ENCODE results near the gene AFMID. TPM values are rescaled to one million over a fixed set of nuclear protein-coding genes. Genes with fewer than 3 reads are reported as not detected.

Gene AFMID
- total RNA-seq, 4 donors from 2014 or later: 21.3 to 36.9 (median 33.5) TPM

GRCh38 chr17:78147315-78147998 is 39.7 kb upstream of the AFMID start:
- 77 to 79% methylated on average over 8 of the region's 8 CpGs for WGBS, 2 donors
- TF ChIP-seq POLR2A (IDR thresholded peaks at IDR 0.05): no peak
- TF ChIP-seq, protein P1, sequence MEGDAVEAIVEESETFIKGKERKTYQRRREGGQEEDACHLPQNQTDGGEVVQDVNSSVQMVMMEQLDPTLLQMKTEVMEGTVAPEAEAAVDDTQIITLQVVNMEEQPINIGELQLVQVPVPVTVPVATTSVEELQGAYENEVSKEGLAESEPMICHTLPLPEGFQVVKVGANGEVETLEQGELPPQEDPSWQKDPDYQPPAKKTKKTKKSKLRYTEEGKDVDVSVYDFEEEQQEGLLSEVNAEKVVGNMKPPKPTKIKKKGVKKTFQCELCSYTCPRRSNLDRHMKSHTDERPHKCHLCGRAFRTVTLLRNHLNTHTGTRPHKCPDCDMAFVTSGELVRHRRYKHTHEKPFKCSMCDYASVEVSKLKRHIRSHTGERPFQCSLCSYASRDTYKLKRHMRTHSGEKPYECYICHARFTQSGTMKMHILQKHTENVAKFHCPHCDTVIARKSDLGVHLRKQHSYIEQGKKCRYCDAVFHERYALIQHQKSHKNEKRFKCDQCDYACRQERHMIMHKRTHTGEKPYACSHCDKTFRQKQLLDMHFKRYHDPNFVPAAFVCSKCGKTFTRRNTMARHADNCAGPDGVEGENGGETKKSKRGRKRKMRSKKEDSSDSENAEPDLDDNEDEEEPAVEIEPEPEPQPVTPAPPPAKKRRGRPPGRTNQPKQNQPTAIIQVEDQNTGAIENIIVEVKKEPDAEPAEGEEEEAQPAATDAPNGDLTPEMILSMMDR (IDR thresholded peaks at IDR 0.05): no peak
- no peaks in the 10 kb centered on the region for H3K36me3 ChIP-seq
- intact Hi-C loops (cut with DNase I): no loop called here
- peaks cover 20 to 23% of the 10 kb centered on the region in 2 donors for H3K4me1 ChIP-seq
- no peak for DNase-seq
- H3K4me3 ChIP-seq (replicated peaks in 1 of 3): no peak overlapping the region
- no peaks in the 10 kb centered on the region for H3K27me3 ChIP-seq
- no peak overlapping the region for H3K27ac ChIP-seq
- H3K9me3 ChIP-seq: no peaks in the 10 kb centered on the region

GRCh38 chr17:78148286-78149016 is 38.7 kb upstream of the AFMID start:
- intact Hi-C loops (cut with DNase I): no loop called here
- H3K4me3 ChIP-seq (replicated peaks in 1 of 3): no peak overlapping the region
- no peaks in the 10 kb centered on the region for H3K36me3 ChIP-seq
- TF ChIP-seq, protein P1 (IDR thresholded peaks at IDR 0.05): no peak
- TF ChIP-seq POLR2A (IDR thresholded peaks at IDR 0.05): no peak
- WGBS, 2 donors: 75 to 79% methylated on average over 14 of the region's 14 CpGs
- H3K9me3 ChIP-seq: no peaks in the 10 kb centered on the region
- DNase-seq: no peak
- H3K27ac ChIP-seq: no peak overlapping the region
- no peaks in the 10 kb centered on the region for H3K27me3 ChIP-seq
- peaks cover 20% of the 10 kb centered on the region in 2 donors for H3K4me1 ChIP-seq

GRCh38 chr17:78151514-78152008 is 35.6 kb upstream of the AFMID start:
- H3K27ac ChIP-seq: no peak overlapping the region
- no peak for TF ChIP-seq POLR2A (IDR thresholded peaks at IDR 0.05)
- TF ChIP-seq, protein P1 (IDR thresholded peaks at IDR 0.05): no peak
- WGBS, 2 donors: 59 to 61% methylated on average over 7 of the region's 7 CpGs

DNA sequence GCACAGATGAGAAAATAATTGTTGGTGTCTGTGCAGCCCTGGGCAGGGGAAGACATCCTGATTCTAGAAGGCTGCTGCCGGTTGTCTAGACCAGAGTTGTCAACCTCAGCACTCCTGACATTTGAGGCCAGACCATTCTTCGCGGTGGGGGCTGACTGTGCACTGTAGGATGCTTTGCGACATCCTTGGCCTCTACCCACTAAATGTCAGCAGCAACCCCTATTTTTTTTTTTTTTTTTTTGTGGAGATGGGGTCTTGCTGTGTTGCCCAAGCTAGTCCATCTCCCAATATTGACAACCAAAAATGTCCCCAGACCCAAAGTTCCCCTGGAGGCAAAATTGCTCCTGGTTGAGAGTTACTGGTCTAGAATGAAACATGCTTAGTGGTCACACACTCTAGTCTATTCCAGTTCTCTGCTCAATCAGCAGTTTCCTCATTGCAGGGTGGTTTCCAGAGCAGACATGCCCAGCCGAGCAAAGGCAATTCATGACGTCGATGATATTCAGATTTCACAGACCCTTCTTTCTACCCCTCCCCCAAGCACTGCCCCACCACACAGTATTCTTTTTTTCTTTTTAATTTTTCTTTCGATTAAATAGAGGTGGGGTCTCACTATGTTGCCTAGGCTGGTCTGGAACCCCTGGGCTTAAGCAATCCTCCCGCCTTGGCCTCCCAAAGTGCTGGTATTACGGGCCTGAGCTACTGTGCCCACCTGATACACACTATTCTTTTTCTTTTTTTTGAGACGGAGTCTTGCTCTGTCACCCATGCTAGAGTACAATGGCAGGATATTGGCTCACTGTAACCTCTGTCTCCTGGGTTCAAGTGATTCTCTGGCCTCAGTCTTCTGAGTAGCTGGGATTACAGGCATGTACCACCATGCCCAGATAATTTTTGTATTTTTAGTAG is 32.0 kb upstream of the AFMID start:
- H3K4me3 ChIP-seq (replicated peaks in 1 of 3): no peak overlapping the region
- no peaks in the 10 kb centered on the region for H3K4me1 ChIP-seq
- H3K27ac ChIP-seq: no peak overlapping the region
- DNase-seq: no peak
- TF ChIP-seq POLR2A (IDR thresholded peaks at IDR 0.05): no peak
- TF ChIP-seq, protein P1 (IDR thresholded peaks at IDR 0.05): no peak
- no peaks in the 10 kb centered on the region for H3K27me3 ChIP-seq
- H3K9me3 ChIP-seq: no peaks in the 10 kb centered on the region
- no peaks in the 10 kb centered on the region for H3K36me3 ChIP-seq
- intact Hi-C loops (cut with DNase I): no loop called here
- 77 to 79% methylated on average over 11 of the region's 11 CpGs for WGBS, 2 donors

More at GRCh38 chr17:78151514-78152008, 35.6 kb upstream of the AFMID start:
- intact Hi-C loops (cut with DNase I): no loop called here
- Histone ChIP-seq H3K36me3 (no peaks in the 10 kb centered on the region), H3K4me1 (no peaks in the 10 kb centered on the region), H3K9me3 (no peaks in the 10 kb centered on the region), H3K27me3 (no peaks in the 10 kb centered on the region), H3K4me3 (replicated peaks in 1 of 3) (no peak overlapping the region)
- DNase-seq: no peak
